HUDEP-2 (cell line): ENCODE data around the gene TSPAN10.

Experiments used
- DNase-seq, 76 experiments: peaks; one replicate each; lab custom pipeline; 2025; ENCODE audit not compliant: unreplicated experiment in 76 of 76; lab: John Stamatoyannopoulos, UW

The TSPAN10 gene

GRCh38 chr17:81659038-81659437 is 22.0 kb downstream of the TSPAN10 start:
- DNase-seq = no peak

- no peak for DNase-seq
Measured at GRCh38 chr17:81660441-81660840, 23.4 kb downstream of the TSPAN10 start.

- no peak for DNase-seq
Measured at GRCh38 chr17:81662002-81662401, 25.0 kb downstream of the TSPAN10 start.

- no peak for DNase-seq
Measured at GRCh38 chr17:81664051-81664470, 27.1 kb downstream of the TSPAN10 start.

- DNase-seq = peak in 60 of 76 experiments; percentile 17 to 68 (median 48)
Measured at GRCh38 chr17:81665205-81666091, 28.5 kb downstream of the TSPAN10 start.

- peak in 2 of 76 experiments; percentile 34 to 39 for DNase-seq
Measured at GRCh38 chr17:81666092-81666341, 29.0 kb downstream of the TSPAN10 start.

- DNase-seq = peak; percentile 39 to 97 (median 91)
Measured at GRCh38 chr17:81666342-81667191, 29.6 kb downstream of the TSPAN10 start, which contains the start of the genes CCDC137 and OXLD1. Gene CCDC137, plus strand, starts transcription at chr17:81666737. Its CDS starts 30 bp downstream, at chr17:81666767. Gene OXLD1, minus strand, starts transcription at chr17:81666605. Its CDS starts 28 bp downstream, at chr17:81666577.

GRCh38 chr17:81667754-81668153 is 30.8 kb downstream of the TSPAN10 start:
- peak in 30 of 76 experiments; percentile 1 to 53 (median 20) for DNase-seq

GRCh38 chr17:81672504-81672903 is 35.5 kb downstream of the TSPAN10 start:
- DNase-seq = no peak

- no peak for DNase-seq
Measured at GRCh38 chr17:81672954-81673353, 36.0 kb downstream of the TSPAN10 start.

GRCh38 chr17:81673561-81674258 is 36.7 kb downstream of the TSPAN10 start:
- no peak for DNase-seq

GRCh38 chr17:81675515-81676221 is 38.7 kb downstream of the TSPAN10 start:
- DNase-seq = peak in 27 of 76 experiments; percentile 8 to 53 (median 32)

- DNase-seq = no peak
Measured at GRCh38 chr17:81676906-81677305, 39.9 kb downstream of the TSPAN10 start.

GRCh38 chr17:81680150-81680549 is 43.2 kb downstream of the TSPAN10 start:
- DNase-seq = no peak

GRCh38 chr17:81681672-81682071 is 44.7 kb downstream of the TSPAN10 start:
- DNase-seq = peak in 1 of 76 experiments; percentile 3

GRCh38 chr17:81682565-81683207 is 45.7 kb downstream of the TSPAN10 start:
- DNase-seq = no peak

- no peak for DNase-seq
Measured at GRCh38 chr17:81683208-81683583, 46.2 kb downstream of the TSPAN10 start.

GRCh38 chr17:81683584-81684441 is 46.8 kb downstream of the TSPAN10 start, which contains the start of the genes ARL16 and HGS:
Gene ARL16, minus strand, starts transcription at chr17:81683797. Its CDS starts 44 bp downstream, at chr17:81683753.
Gene HGS, plus strand, starts transcription at chr17:81684011. Its CDS starts 56 bp downstream, at chr17:81684067.
- peak; percentile 42 to 99 (median 96) for DNase-seq
